ENCODE measurements around the gene GPATCH1. TPM values are rescaled to one million over a fixed set of nuclear protein-coding genes. Genes with fewer than 3 reads are reported as not detected.

The GPATCH1 gene
- total and polyA plus RNA-seq, 2 of the 4 experiments (the other 2 are of a cell fraction) = 5.1 to 7.5 TPM

DNA sequence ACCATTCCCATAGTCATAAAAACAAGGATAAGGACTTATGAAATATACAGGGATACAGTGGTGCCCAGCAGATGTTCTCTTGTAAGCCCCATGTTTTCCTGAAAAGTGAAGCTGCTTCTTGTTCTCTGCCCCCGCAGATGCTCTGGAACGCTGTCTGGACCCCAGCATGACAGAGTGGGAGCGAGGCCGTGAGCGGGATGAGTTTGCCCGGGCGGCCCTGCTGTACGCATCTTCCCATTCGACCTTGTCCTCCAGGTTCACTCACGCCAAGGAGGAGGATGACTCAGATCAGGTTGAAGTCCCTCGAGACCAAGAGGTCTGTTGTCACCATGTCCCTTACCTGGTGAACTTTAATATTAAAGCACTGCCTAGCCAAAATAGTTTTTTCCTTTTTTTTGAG lies 30.6 kb downstream of the GPATCH1 start:
- POLR2A ChIA-PET (ENCODE audit: unreplicated experiment) = no interaction called here
- H2AFZ ChIP-seq (replicated peaks; ENCODE audit: low read length, poor library complexity) = no peak overlapping the region
- DNase-seq = no peak
- CTCF ChIA-PET = no interaction called here
- no peak overlapping the region for H3K18ac ChIP-seq (ENCODE audit: low read depth, low read length)
- dilution Hi-C loops (cut with HindIII; ENCODE audit: low sequenced_read_pairs, unreplicated experiment) = no loop called here
- peaks cover 47% of the 10 kb centered on the region for H3K36me3 ChIP-seq (ENCODE audit: control insufficient read depth, insufficient read depth, low read length)
- H3K23ac ChIP-seq (ENCODE audit: low read depth, low read length) = no peak overlapping the region
- no peak overlapping the region for H3K9ac ChIP-seq (ENCODE audit: low read depth, low read length)
- no peak overlapping the region for H4K91ac ChIP-seq (ENCODE audit: insufficient read depth, low read depth, low read length)
- H3K14ac ChIP-seq (replicated peaks; ENCODE audit: low read depth, low read length) = no peak overlapping the region
- no peak overlapping the region for H3K4me2 ChIP-seq (ENCODE audit: low read depth, low read length)
- in situ Hi-C loops (cut with MboI; ENCODE audit: low sequenced_read_pairs) = no loop called here
- H2BK20ac ChIP-seq (ENCODE audit: low read depth, low read length) = no peak overlapping the region
- BruUV-seq (replicated peaks) = no TSS peak
- ATAC-seq (ENCODE audit: low read depth) = no peak
- H4K5ac ChIP-seq (ENCODE audit: low read depth, low read length) = no peak overlapping the region
- H3K9me3 ChIP-seq (ENCODE audit: control insufficient read depth, insufficient read depth, low read length) = no peaks in the 10 kb centered on the region
- H3K9me1 ChIP-seq (ENCODE audit: insufficient read depth, low read length) = no peaks in the 10 kb centered on the region
- H3K4me3 ChIP-seq (ENCODE audit: insufficient read depth, low read depth, low read length) = no peak overlapping the region
- intact Hi-C loops (cut with micrococcal nuclease) = no loop called here
- no peak overlapping the region for H2BK120ac ChIP-seq (ENCODE audit: low read depth, low read length)
- H3K79me1 ChIP-seq (ENCODE audit: low read depth in 1 of 2, low read length in 2 of 2) = no peaks in the 10 kb centered on the region
- no peak overlapping the region for H2AK5ac ChIP-seq (ENCODE audit: low read depth, low read length)
- no peak for TF ChIP-seq MAZ (IDR thresholded peaks at IDR 0.05; ENCODE audit: borderline replicate concordance, low read depth, low read length)
- TF ChIP-seq NFE2L2 (IDR thresholded peaks at IDR 0.05; ENCODE audit: low read depth, low read length) = no peak
- TF ChIP-seq BHLHE40 (IDR thresholded peaks at IDR 0.05; ENCODE audit: low read depth, low read length) = no peak
- no peak overlapping the region for H2BK15ac ChIP-seq (ENCODE audit: low read depth, low read length)
- no peaks in the 10 kb centered on the region for H3K27me3 ChIP-seq (ENCODE audit: control insufficient read depth, insufficient read depth, low read length)
- no peak overlapping the region for H3K27ac ChIP-seq (ENCODE audit: insufficient read depth, low read length)
- H3K4ac ChIP-seq (ENCODE audit: low read depth, low read length) = no peak overlapping the region
- no peak overlapping the region for H4K8ac ChIP-seq (ENCODE audit: low read depth in 2 of 2, low read length in 2 of 2)
- no peak overlapping the region for H2AK9ac ChIP-seq (replicated peaks; ENCODE audit: low read depth, low read length, poor library complexity)
- H4K20me1 ChIP-seq (ENCODE audit: insufficient read depth, low read length) = no peaks in the 10 kb centered on the region
- peaks cover 2% of the 10 kb centered on the region; the same call in 1 of the 2 replicates for H3K4me1 ChIP-seq (ENCODE audit: control insufficient read depth, insufficient read depth, low read length)
- no peak overlapping the region for H2BK5ac ChIP-seq (ENCODE audit: low read depth, low read length, poor library complexity, severe bottlenecking)
- 100% methylated on average over 9 of the region's 11 CpGs; no CpG with 5 or more reads in 1 of the 2 experiments for WGBS, 2 experiments (ENCODE audit: extremely low coverage in 2 of 2, insufficient read length in 1 of 2)
- no peak overlapping the region for H3K56ac ChIP-seq (ENCODE audit: extremely low read depth, insufficient read depth, low read length)

Data from IMR-90 (cell line).